WTC11 (cell line): ENCODE measurements around the gene TCAP. TPM values are rescaled to one million over a fixed set of nuclear protein-coding genes. Genes with fewer than 3 reads are reported as not detected.

Source experiments
- AR ChIP-seq: fragments of 250-450 bp; sonication (Bioruptor Pico); IDR thresholded peaks from 2 replicates; pipeline ENCODE4 v1.9.0; 2021; ENCODE audit warnings: mild to moderate bottlenecking
- ARID4B ChIP-seq: sonication (generic); formaldehyde crosslinking; IDR thresholded peaks from 2 replicates; pipeline ENCODE4 v1.8.0; 2023; ENCODE audit warnings: missing genetic modification reagents, mild to moderate bottlenecking, borderline replicate concordance
- ATF1 ChIP-seq: sonication (generic); formaldehyde crosslinking; IDR thresholded peaks from 2 replicates; pipeline ENCODE4 v1.8.1; 2023; ENCODE audit warnings: mild to moderate bottlenecking, moderate library complexity, missing genetic modification reagents
- CTCF ChIP-seq: fragments of 200-600 bp; IDR thresholded peaks from 2 replicates; pipeline ENCODE4 v1.8.0; 2022; ENCODE audit warnings: antibody characterized with exemption
- ETV6 ChIP-seq: sonication (generic); formaldehyde crosslinking; IDR thresholded peaks from 2 replicates; pipeline ENCODE4 v1.8.1; 2022; ENCODE audit warnings: mild to moderate bottlenecking, missing genetic modification reagents
- FOXK1 ChIP-seq: sonication (generic); formaldehyde crosslinking; IDR thresholded peaks from 2 replicates; pipeline ENCODE4 v1.8.0; 2022; ENCODE audit warnings: mild to moderate bottlenecking, moderate library complexity, missing genetic modification reagents
- GTF2I ChIP-seq: fragments of 250-450 bp; sonication (Bioruptor Pico); conservative IDR thresholded peaks from 2 replicates; pipeline ENCODE4 v1.4.0; 2021; ENCODE audit warnings: mild to moderate bottlenecking
- MYBL2 ChIP-seq: sonication (generic); formaldehyde crosslinking; IDR thresholded peaks from 2 replicates; pipeline ENCODE4 v1.8.1; 2023; ENCODE audit warnings: mild to moderate bottlenecking, moderate library complexity, missing genetic modification reagents
- NFATC4 ChIP-seq: fragments of 250-450 bp; sonication (Bioruptor Pico); IDR thresholded peaks from 2 replicates; pipeline ENCODE4 v1.9.0; 2021; ENCODE audit warnings: mild to moderate bottlenecking
- NFYB ChIP-seq: sonication (generic); formaldehyde crosslinking; conservative IDR thresholded peaks from 2 replicates; pipeline ENCODE4 v1.8.0; 2022; ENCODE audit warnings: low read depth, missing genetic modification reagents
- OVOL2 ChIP-seq: fragments of 250-450 bp; sonication (Bioruptor Pico); IDR thresholded peaks from 2 replicates; pipeline ENCODE4 v1.9.0; 2021; ENCODE audit warnings: mild to moderate bottlenecking, borderline replicate concordance
- SMAD3 ChIP-seq: sonication (generic); formaldehyde crosslinking; IDR thresholded peaks from 2 replicates; pipeline ENCODE4 v1.8.0; 2022; ENCODE audit warnings: missing genetic modification reagents, mild to moderate bottlenecking, borderline replicate concordance
- SP1 ChIP-seq: sonication (generic); formaldehyde crosslinking; conservative IDR thresholded peaks from 2 replicates; pipeline ENCODE4 v1.8.1; 2022; ENCODE audit warnings: missing genetic modification reagents
- ZNF219 ChIP-seq: sonication (generic); formaldehyde crosslinking; IDR thresholded peaks from 2 replicates; pipeline ENCODE4 v1.8.0; 2023; ENCODE audit warnings: missing genetic modification reagents, mild to moderate bottlenecking, borderline replicate concordance
- ZNF281 ChIP-seq: sonication (generic); formaldehyde crosslinking; IDR thresholded peaks from 2 replicates; pipeline ENCODE4 v1.8.0; 2023; ENCODE audit warnings: mild to moderate bottlenecking, missing genetic modification reagents
- ZNF423 ChIP-seq: fragments of 250-450 bp; sonication (Bioruptor Pico); IDR thresholded peaks from 2 replicates; pipeline ENCODE4 v2.1.2; 2022; ENCODE audit warnings: mild to moderate bottlenecking, moderate library complexity
- ZNF425 ChIP-seq: fragments of 250-450 bp; sonication (Bioruptor Pico); conservative IDR thresholded peaks from 2 replicates; pipeline ENCODE4 v1.9.0; 2021; ENCODE audit warnings: mild to moderate bottlenecking
- total RNA-seq: library from RNA; stranded (reverse); gene quantifications from 3 replicates; pipeline ENCODE4 v1.2.3, GENCODE V29; 2021
- TF ChIP-seq, protein P1 (sequence below): sonication (generic); formaldehyde crosslinking; IDR thresholded peaks from 2 replicates; pipeline ENCODE4 v1.8.0; 2022; ENCODE audit warnings: mild to moderate bottlenecking, missing genetic modification reagents
- TF ChIP-seq, protein P2 (sequence below): sonication (generic); formaldehyde crosslinking; conservative IDR thresholded peaks from 2 replicates; pipeline ENCODE4 v1.8.1; 2022; ENCODE audit warnings: mild to moderate bottlenecking, missing genetic modification reagents
- TF ChIP-seq, protein P3 (sequence below): sonication (generic); formaldehyde crosslinking; IDR thresholded peaks from 2 replicates; pipeline ENCODE4 v1.8.1; 2023; ENCODE audit warnings: mild to moderate bottlenecking, missing genetic modification reagents, moderate library complexity

TCAP gene
- total RNA-seq, 1 experiment from 2014 or later: 2.9 TPM

DNA sequence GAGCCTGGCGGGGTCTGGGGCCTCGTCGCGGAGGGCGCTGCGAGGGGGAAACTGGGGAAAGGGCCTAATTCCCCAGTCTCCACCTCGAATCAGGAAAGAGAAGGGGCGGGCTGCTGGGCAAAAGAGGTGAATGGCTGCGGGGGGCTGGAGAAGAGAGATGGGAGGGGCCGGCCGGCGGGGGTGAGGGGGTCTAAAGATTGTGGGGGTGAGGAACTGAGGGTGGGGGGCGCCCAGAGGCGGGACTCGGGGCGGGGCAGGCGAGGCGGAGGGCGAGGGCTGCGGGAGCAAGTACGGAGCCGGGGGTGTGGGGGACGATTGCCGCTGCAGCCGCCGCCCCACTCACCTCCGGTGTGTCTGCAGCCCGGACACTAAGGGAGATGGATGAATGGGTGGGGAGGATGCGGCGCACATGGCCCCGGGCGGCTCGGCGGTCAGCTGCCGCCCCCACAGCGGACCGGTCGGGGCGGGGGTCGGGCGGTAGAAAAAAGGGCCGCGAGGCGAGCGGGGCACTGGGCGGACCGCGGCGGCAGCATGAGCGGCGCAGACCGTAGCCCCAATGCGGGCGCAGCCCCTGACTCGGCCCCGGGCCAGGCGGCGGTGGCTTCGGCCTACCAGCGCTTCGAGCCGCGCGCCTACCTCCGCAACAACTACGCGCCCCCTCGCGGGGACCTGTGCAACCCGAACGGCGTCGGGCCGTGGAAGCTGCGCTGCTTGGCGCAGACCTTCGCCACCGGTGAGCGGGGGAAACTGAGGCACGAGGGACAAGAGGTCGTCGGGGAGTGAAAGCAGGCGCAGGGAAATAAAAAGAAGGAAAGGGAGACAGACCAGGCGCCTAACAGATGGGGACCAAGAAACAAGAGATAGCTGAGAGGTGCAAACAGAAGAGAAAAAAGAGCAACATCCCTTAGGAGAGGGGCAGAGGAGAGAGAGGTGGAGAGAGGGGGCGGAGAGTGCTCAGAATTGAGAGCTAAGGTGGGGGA, 3.1 kb downstream of the TCAP start, which contains the start of gene PNMT (continued):
- TF ChIP-seq ZNF425: no peak
- TF ChIP-seq ATF1: 0 out of 2 replicates have a peak, but pooled peaks have one; percentile 64
- TF ChIP-seq ZNF281 (CRISPR knock-in tag): no peak
- TF ChIP-seq NFATC4 (CRISPR knock-in tag): no peak
- peak; percentile 26; the same call in 1 of the 2 replicates for TF ChIP-seq ZNF423 (CRISPR knock-in tag)
- TF ChIP-seq, protein P1, sequence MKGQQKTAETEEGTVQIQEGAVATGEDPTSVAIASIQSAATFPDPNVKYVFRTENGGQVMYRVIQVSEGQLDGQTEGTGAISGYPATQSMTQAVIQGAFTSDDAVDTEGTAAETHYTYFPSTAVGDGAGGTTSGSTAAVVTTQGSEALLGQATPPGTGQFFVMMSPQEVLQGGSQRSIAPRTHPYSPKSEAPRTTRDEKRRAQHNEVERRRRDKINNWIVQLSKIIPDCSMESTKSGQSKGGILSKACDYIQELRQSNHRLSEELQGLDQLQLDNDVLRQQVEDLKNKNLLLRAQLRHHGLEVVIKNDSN: no peak
- peak; percentile 84 for TF ChIP-seq ETV6 (CRISPR knock-in tag)
- TF ChIP-seq ZNF219: no peak
- no peak for TF ChIP-seq GTF2I (CRISPR knock-in tag)
- no peak for TF ChIP-seq MYBL2 (CRISPR knock-in tag)
- TF ChIP-seq, protein P2, sequence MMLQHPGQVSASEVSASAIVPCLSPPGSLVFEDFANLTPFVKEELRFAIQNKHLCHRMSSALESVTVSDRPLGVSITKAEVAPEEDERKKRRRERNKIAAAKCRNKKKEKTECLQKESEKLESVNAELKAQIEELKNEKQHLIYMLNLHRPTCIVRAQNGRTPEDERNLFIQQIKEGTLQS (CRISPR knock-in tag): no peak
- TF ChIP-seq CTCF: peak; percentile 26; the same call in 1 of the 2 replicates
- peak; percentile 41; the same call in 1 of the 2 replicates for TF ChIP-seq FOXK1 (CRISPR knock-in tag)
- TF ChIP-seq, protein P3, sequence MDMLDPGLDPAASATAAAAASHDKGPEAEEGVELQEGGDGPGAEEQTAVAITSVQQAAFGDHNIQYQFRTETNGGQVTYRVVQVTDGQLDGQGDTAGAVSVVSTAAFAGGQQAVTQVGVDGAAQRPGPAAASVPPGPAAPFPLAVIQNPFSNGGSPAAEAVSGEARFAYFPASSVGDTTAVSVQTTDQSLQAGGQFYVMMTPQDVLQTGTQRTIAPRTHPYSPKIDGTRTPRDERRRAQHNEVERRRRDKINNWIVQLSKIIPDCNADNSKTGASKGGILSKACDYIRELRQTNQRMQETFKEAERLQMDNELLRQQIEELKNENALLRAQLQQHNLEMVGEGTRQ (CRISPR knock-in tag): 0 out of 2 replicates have a peak, but pooled peaks have one; percentile 16
- TF ChIP-seq AR (CRISPR knock-in tag): no peak
- no peak for TF ChIP-seq SMAD3 (CRISPR knock-in tag)
- TF ChIP-seq SP1: peak; percentile 68
- no peak for TF ChIP-seq ARID4B (CRISPR knock-in tag)
- TF ChIP-seq NFYB (CRISPR knock-in tag): no peak
- no peak for TF ChIP-seq OVOL2 (CRISPR knock-in tag)
